ENCODE measurements around the gene USP37.

DNA sequence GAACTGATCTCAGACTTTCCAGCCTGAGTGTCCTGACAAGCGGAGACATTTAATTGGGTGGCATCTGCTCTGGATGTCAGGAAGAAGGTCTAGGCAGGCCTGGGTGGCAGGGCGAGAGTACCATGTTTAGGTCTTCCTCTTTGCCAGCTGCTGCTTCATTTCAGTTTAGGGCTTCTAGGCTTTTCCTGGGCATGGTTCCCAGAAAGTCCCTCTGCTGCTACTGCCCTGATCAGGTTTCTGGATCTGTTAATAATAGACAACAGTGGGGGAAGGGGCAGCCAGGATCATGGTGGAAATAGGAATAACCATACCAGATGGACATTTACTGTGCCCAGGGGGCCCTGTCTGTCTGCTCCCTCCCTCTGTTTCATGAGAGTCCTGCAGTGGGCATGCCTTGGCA is 37.3 kb upstream of the USP37 start:
- TF ChIP-seq U2AF1 (optimal IDR thresholded peaks at IDR 0.05; ENCODE audit: low read depth, low read length) (no peak), PAX8 (CRISPR knock-in tag; IDR thresholded peaks at IDR 0.05; ENCODE audit: borderline replicate concordance) (no peak), ZNF740 (CRISPR knock-in tag; IDR thresholded peaks at IDR 0.05) (no peak), GMEB1 (CRISPR knock-in tag; IDR thresholded peaks at IDR 0.05; ENCODE audit: borderline replicate concordance) (no peak), HDAC2 (CRISPR knock-in tag; IDR thresholded peaks at IDR 0.05) (no peak), ZNF768 (CRISPR knock-in tag; IDR thresholded peaks at IDR 0.05) (no peak), HOXA7 (CRISPR knock-in tag; IDR thresholded peaks at IDR 0.05) (no peak)

Measured in HepG2 (cell line).